Neutrophil (primary cell): ENCODE measurements around the gene WNT6.
A peak's percentile ranks its signal among the peaks of the same experiment; 100 is the strongest.
"Not testable (repeated sequence)": the region's sequence is repeated elsewhere in the genome, so short reads cannot be mapped to it uniquely, and the experiment has no call there.

Experiments
- H3K27ac ChIP-seq: fragments of 200-600 bp; sonication (generic); 2 replicates; pipeline ENCODE4 v1.5.1; 2016; ENCODE audit warnings: mild to moderate bottlenecking, moderate library complexity
- H3K27me3 ChIP-seq: fragments of 200-600 bp; sonication (generic); 2 replicates; pipeline ENCODE4 v1.6.0; 2016; ENCODE audit warnings: mild to moderate bottlenecking
- H3K36me3 ChIP-seq: fragments of 200-600 bp; sonication (generic); 2 replicates; pipeline ENCODE4 v1.5.1; 2017
- H3K4me1 ChIP-seq, 2 experiments: fragments of 200-600 bp in 1 of 2; sonication (generic) in 1 of 2; 1 replicate in 1 of 2; 2 replicates in 1 of 2; pipeline versions ENCODE4 v1.5.1 to v1.6.1; 2013 to 2016; ENCODE audit warnings: low read depth in 1 of 2, low read length in 1 of 2, mild to moderate bottlenecking in 1 of 2, moderate library complexity in 1 of 2; ENCODE audit not compliant: control insufficient read depth in 1 of 2, insufficient read depth in 1 of 2
- H3K4me3 ChIP-seq, 2 experiments: fragments of 200-600 bp in 1 of 2; sonication (generic) in 1 of 2; 1 replicate in 1 of 2; 2 replicates in 1 of 2; pipeline ENCODE4 v1.5.1; 2013 to 2016; ENCODE audit warnings: low read depth in 1 of 2, low read length in 1 of 2, mild to moderate bottlenecking in 1 of 2, moderate library complexity in 1 of 2
- H3K9me3 ChIP-seq: fragments of 200-600 bp; sonication (generic); 2 replicates; pipeline ENCODE4 v1.5.1; 2016
- TF ChIP-seq, protein P1 (sequence below): fragments of 200-600 bp; sonication (generic); IDR thresholded peaks from 2 replicates; pipeline ENCODE4 v1.5.1; 2016; ENCODE audit warnings: antibody characterized with exemption

Gene WNT6

DNA sequence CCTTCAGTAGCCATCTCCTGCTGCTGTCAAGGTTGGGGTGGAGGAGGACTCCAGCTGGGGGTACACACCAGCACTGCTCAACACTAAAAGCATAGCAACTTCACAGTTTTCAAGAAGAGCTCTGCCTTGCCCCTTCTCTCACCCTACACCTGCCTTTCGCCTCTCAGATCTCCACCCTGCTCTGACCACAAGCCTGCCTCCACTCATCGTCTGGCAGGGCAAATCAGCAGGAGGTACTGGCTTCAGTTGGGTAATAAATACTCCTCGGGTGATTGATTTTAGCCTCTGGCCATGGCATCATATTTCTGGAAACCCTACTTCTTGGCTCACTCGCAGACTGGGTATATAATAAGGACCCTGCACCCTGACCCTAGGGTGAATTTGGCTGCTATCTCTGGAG is 24.9 kb upstream of the WNT6 start:
- no peaks in the 10 kb centered on the region for H3K36me3 ChIP-seq
- H3K4me3 ChIP-seq, result no peak overlapping the region
- TF ChIP-seq, protein P1, sequence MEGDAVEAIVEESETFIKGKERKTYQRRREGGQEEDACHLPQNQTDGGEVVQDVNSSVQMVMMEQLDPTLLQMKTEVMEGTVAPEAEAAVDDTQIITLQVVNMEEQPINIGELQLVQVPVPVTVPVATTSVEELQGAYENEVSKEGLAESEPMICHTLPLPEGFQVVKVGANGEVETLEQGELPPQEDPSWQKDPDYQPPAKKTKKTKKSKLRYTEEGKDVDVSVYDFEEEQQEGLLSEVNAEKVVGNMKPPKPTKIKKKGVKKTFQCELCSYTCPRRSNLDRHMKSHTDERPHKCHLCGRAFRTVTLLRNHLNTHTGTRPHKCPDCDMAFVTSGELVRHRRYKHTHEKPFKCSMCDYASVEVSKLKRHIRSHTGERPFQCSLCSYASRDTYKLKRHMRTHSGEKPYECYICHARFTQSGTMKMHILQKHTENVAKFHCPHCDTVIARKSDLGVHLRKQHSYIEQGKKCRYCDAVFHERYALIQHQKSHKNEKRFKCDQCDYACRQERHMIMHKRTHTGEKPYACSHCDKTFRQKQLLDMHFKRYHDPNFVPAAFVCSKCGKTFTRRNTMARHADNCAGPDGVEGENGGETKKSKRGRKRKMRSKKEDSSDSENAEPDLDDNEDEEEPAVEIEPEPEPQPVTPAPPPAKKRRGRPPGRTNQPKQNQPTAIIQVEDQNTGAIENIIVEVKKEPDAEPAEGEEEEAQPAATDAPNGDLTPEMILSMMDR, result no peak
- no peak overlapping the region for H3K27ac ChIP-seq
- no peaks in the 10 kb centered on the region for H3K9me3 ChIP-seq
- H3K4me1 ChIP-seq, result peaks cover 20 to 23% of the 10 kb centered on the region in 2 experiments
- peaks cover 51% of the 10 kb centered on the region for H3K27me3 ChIP-seq

DNA sequence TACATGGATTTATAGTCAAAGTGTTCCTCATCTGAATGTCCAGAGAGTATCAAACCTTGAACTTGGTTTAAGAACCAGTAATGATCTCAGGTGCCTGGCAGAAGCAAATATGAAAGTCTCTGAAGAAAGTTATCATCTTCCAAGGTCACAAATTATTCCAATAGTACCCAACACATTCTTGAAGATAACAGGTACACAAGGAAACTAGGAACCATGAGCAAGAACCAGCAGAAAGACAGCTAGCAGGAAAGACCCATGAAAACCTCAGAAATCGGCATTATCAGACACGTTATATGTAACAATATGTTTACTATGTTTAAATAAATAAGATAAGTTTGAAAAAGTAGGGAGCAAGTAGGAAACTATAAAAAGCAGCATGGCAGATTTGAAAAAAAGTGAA is 22.1 kb upstream of the WNT6 start:
- Histone ChIP-seq H3K27ac (no peak overlapping the region), H3K9me3 (no peaks in the 10 kb centered on the region), H3K4me1 (peaks cover 13% of the 10 kb centered on the region in 2 experiments), H3K27me3 (peaks cover 43% of the 10 kb centered on the region), H3K36me3 (no peaks in the 10 kb centered on the region), H3K4me3 (no peak overlapping the region)
- TF ChIP-seq, protein P1, result no peak

DNA sequence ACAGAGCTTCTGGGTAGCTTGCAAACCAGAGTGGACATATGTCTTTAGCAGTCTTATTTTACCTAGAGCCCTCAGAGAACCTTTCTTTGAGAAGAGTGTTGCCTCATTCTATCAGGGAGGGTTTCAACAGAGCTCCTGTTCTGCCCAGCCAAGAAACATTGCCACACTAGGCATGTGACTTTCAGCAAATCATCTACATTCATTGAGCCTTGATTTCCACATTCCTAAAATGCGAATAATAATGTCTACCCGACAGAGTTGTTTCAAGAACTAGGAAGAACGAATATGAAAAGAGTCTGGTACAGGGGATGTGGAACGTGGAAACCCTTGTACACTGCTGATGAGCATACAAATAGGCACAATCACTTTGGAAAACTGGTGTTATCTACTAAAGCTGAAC is 20.2 kb upstream of the WNT6 start:
- peak overlapping the region; percentile 57 for H3K27ac ChIP-seq
- peaks cover 13% of the 10 kb centered on the region in 2 experiments for H3K4me1 ChIP-seq
- peaks cover 24% of the 10 kb centered on the region for H3K27me3 ChIP-seq
- no peak overlapping the region for H3K4me3 ChIP-seq
- TF ChIP-seq, protein P1, result no peak
- H3K9me3 ChIP-seq, result no peaks in the 10 kb centered on the region
- H3K36me3 ChIP-seq, result no peaks in the 10 kb centered on the region

DNA sequence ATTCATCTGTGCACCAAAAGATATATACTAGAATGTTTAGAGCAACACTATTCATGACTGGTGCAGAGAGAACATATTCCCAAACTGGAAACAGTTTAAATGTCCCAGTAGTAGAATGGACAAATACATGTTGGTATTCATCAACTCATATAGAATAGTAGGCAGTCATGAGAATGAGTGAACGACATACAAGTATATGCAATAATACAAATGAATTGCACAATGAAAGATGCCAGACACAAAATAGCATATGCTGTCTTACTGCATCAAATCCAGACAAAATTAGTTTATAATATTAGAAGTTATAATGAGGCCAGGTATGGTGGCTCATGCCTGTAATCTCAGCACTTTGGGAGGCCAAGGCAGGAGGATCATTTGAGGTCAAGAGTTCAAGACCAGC is 19.7 kb upstream of the WNT6 start:
- no peak overlapping the region for H3K4me3 ChIP-seq
- no peaks in the 10 kb centered on the region for H3K36me3 ChIP-seq
- TF ChIP-seq, protein P1, result no peak
- H3K4me1 ChIP-seq, result peaks cover 13% of the 10 kb centered on the region in 2 experiments
- H3K27me3 ChIP-seq, result peaks cover 19% of the 10 kb centered on the region
- H3K27ac ChIP-seq, result peak overlapping the region; percentile 57
- H3K9me3 ChIP-seq, result no peaks in the 10 kb centered on the region

DNA sequence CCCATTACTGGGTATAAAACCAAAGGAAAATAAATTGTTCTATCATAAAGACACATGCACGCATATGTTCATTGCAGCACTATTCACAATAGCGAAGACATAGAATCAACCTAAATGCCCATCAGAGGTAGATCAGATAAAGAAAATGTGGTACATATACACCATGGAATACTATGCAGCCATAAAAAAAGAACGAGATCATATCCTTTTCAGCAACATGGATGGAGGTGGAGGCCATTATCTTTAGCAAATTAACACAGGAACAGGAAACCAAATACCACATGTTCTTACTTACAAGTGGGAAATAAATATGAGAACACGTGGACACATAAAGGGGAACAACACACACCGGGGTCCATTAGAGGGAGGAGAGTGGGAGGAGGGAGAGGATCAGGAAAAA is 15.3 kb upstream of the WNT6 start:
- H3K4me3 ChIP-seq, result not testable (repeated sequence)
- peaks cover 5 to 13% of the 10 kb centered on the region in 2 experiments for H3K4me1 ChIP-seq

DNA sequence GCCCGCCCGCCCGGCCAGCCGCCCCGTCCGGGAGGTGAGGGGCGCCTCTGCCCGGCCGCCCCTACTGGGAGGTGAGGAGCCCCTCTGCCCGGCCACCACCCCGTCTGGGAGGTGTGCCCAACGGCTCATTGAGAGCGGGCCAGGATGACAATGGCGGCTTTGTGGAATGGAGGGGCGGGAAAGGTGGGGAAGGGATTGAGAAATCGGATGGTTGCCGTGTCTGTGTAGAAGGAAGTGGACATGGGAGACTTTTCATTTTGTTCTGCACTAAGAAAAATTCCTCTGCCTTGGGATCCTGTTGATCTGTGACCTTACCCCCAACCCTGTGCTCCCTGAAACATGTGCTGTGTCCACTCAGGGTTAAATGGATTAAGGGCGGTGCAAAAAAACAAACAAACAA is 12.6 kb upstream of the WNT6 start:
- not testable (repeated sequence) for H3K36me3 ChIP-seq, H3K4me3 ChIP-seq, H3K9me3 ChIP-seq, H3K27ac ChIP-seq, H3K4me1 ChIP-seq
- H3K27me3 ChIP-seq, result peaks cover 37% of the 10 kb centered on the region

More for the DNA sequence above, 15.3 kb upstream of the WNT6 start:
- not testable (repeated sequence) for H3K9me3 ChIP-seq, H3K36me3 ChIP-seq, H3K27ac ChIP-seq
- peaks cover 20% of the 10 kb centered on the region for H3K27me3 ChIP-seq

DNA sequence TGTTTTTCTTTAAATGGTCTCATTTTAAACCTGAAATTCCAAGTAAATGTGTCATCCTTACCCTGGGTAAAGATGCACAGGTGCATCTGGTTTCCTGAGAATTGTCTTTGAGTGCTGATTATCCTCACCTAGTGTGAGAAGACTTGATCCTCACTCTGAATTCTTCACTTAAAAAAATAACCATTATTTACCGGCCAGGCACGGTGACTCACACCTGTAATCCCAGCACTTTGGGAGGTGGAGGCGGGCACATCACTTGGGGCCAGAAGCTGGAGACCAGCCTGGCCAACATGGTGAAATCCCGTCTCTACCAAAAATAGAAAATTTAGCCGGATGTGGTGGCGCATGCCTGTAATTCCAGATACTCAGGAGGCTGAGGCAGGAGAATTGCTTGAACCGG is 9.9 kb upstream of the WNT6 start:
- Histone ChIP-seq H3K36me3 (no peaks in the 10 kb centered on the region), H3K27me3 (peaks cover 65% of the 10 kb centered on the region), H3K9me3 (no peaks in the 10 kb centered on the region), H3K4me3 (no peak overlapping the region), H3K27ac (no peak overlapping the region), H3K4me1 (peaks cover 0 to 8% of the 10 kb centered on the region in 2 experiments)
- TF ChIP-seq, protein P1, result no peak
